Occipital lobe (tissue), 2 donors: Measurements from ENCODE around the gene SLC2A2. TPM values are rescaled to one million over a fixed set of nuclear protein-coding genes. Genes with fewer than 3 reads are reported as not detected.
"Not testable (repeated sequence)": the region's sequence is repeated elsewhere in the genome, so short reads cannot be mapped to it uniquely, and the experiment has no call there.

ENCODE experiments used
- DNase-seq: peaks from one replicate; lab custom pipeline; 2025; lab: John Stamatoyannopoulos, UW
- total RNA-seq: library from RNA; depleted of rRNA; stranded (reverse); fragments of >200 nt; gene quantifications from one replicate; pipeline ENCODE4 v1.2.3, GENCODE V29; 2014

The SLC2A2 gene
- total RNA-seq, 1 donor from 2014 or later = not detected

DNA sequence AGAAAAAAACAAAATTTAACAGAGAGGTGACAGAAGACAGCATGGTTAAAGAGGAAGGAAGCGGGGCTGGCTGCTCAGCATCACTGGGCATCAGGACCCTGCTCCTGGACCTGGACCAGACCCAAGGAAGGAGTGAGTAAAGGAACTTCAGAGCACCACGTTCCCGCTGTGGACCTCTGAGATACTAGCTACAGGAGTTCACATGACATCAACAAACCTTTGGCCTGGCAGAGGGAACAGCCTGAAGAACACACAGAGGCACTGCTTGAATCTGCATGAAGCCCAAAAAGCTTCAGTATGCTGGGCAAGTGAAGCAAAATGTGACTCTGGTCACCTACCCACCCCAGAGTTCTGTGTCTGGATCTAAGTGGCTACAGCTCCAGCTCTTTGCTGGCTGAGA lies 38.1 kb downstream of the SLC2A2 start:
- DNase-seq = no peak

DNA sequence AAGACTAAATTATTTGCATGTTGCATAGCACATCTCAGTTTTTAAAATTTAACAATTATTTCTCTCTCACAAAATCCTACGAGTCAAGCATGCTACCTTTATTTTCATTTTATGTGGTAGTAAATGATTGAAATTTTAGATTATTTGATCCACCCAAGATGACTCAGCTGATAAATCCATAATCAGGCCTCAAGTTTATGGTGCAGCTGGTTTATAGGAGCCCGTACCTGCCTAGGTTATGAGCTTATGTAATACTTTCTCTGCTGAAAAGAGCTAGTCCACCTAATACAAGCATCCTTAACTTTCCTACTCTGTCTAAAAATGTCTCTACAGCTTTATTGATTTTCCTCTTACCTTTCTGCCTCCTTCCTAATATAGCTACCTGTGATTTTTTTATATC lies 41.2 kb downstream of the SLC2A2 start:
- no peak for DNase-seq

DNA sequence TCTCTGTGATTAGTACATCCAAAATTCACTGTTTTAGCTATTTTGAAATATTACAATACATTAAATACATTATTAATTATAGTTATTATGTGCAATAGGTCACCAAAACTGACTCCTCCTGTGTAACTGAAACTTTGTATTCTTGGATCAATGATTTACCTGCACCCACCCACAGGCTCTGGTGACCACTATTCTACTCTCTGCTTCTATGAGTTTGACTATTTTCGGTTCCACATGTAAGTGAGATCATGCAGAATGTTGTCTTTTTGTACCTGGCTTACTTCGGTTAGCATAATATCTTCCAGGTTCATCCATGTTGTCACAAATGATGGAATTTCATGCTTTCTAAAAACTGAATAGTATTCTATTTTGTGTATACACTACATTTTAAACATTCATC lies 43.8 kb downstream of the SLC2A2 start:
- no peak for DNase-seq

DNA sequence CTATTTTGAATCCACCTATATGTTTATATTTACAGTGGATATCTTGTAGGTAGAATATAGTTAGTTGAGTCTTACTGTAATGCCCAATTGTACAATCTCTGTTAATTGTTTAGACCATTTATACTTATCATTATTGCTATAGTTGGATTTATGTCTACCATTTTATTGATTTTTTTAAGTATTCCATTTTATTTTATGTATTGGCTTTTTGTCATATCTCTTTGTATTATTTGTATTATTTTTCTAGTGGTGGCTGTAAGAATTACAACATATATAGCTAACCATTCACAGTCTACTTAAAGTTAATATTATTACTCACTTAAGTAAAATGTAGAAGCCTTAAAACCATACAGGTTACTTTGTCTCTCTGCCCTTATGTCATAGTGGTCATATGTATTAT lies 46.1 kb downstream of the SLC2A2 start:
- DNase-seq = no peak

DNA sequence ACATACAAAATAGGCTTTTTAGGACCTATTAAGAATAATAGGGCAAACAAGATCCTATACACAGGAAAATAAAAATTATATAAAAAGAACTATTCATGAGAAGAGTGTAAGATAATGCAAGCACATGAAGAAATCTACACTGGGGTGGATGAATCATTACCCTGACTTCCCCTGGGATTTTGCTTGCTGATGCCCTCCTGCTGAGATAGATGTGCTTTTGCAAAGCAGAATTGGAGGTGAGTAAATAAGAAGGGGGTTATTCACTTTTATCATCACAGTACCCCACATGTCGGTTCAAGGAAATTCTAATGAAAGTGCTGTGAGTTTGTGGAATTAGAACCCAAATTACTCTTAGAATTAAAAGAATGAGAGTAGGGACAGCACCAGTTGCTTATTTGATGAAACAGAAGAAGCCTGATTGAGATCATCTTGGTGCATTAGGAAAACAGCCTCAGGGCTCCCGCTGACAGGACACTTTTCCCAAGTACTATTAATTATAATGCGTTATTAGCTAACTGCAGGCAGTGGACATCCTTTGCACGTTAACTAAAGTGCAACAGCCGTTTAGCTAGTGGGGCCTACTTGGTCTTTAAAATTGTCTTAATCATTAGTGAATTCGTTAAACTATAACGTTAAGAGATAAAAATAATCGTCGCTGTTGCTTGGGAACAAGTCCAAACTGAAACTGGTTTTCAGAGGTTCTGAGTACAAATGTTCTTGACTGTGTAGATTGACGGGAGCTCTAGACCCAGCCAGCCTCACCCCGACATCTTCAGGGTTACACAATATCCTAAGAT lies 48.4 kb downstream of the SLC2A2 start:
- DNase-seq = no peak

DNA sequence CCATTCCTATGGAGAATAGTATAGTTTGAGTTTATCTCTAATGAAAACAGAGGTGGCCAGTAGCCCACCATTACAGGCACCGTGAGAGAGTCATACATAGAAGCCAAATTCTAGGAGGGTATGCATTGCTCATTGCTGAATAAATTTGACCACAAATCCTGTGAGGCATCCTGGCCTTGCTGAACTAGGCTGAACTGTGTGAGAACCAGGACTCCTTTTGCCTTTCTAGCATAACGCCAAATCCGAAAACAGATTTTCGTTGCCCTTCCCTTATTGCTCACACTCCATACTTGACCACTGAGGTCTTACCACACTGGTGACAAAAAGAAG lies 50.4 kb downstream of the SLC2A2 start:
- no peak for DNase-seq

DNA sequence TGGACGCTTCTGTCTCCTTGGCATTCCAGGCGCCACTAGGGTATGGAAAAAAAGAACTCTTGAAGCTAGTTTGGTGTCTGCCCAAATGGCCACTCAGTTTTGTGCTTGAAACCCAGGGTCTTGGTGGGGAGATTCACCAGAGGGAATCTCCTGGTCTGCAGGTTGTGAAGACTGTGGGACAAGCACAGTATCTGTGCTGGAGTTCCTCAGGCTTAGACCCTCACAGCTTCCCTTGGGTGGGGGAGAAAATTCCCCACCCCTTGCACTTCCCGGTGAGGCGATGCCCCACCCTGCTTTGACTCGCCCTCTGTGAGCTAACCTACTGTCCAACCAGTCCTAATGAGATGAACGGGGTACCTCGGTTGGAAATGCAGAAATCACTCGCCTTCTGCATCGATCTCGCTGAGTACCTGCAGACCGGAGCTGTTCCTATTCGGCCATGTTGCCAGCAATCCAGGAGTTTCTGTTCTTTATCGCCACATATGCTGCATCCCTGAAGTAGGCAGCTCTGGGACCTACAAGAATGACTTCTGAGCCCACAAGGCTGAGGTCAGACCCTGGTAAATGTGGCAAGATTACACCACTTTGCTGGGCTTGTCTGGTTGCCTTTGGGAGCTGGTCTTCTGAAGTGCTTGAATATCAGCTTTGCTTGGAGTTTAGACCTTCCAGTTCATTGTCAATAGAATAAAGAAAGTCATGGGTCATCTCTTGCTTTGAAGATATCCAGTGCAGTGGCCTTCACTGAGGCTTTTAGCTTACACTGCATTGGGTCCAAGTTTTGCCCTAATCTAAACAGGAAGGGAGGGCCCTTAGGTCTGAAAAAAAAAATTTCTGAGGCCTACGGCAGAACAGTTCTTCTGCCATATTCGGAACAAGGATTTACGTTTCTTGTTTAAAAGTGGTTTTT lies 51.0 kb downstream of the SLC2A2 start:
- DNase-seq = no peak

DNA sequence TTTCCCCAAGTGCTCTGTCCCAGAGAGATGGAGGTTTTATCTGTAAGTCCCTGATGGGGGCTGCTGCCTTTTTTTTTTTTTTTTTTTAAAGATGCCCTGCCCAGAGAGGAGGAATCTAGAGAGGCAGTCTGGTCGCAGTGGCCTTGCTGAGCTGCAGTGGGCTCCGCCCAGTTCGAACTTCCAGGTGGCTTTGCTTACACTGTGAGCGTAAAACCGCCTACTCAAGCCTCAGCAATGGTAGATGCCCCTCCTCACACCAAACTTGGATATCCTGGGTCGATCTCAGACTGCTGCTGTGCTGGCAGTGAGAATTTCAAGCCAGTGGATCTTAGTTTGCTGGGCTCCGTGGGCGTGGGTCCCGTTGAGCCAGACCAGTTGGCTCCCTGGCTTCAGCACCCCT lies 51.6 kb downstream of the SLC2A2 start:
- DNase-seq = no peak

DNA sequence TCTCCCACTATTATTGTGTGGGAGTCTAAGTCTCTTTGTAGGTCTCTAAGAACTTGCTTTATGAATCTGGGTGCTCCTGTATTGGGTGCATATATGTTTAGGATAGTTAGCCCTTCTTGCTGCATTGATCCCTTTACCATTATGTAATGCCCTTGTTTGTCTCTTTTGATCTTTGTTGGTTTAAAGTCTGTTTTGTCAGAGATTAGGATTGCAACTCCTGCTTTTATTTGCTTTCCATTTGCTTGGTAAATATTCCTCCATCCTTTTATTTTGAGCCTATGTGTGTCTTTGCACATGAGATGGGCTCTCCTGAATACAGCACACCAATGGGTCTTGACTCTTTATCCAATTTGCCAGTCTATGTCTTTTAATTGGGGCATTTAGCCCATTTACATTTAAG lies 53.6 kb downstream of the SLC2A2 start:
- DNase-seq = not testable (repeated sequence)

DNA sequence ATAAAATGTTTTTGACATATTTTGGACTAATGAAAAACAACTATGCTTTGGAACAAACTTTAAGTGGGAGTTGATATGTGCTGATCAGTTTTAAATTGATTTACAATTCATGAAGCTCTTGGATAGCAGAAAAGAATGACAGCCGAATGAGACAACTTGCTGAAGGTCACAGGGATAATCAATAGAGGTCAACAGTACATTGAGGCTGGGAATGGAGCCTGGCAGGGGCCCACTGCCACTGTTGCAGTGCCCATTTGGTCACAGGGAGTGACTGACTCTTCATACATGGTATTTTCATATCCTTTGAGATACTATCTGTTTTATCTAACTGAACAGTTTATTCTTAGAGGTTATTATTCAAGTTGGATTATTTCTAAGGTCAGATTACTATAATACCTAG lies 59.4 kb downstream of the SLC2A2 start:
- no peak for DNase-seq

DNA sequence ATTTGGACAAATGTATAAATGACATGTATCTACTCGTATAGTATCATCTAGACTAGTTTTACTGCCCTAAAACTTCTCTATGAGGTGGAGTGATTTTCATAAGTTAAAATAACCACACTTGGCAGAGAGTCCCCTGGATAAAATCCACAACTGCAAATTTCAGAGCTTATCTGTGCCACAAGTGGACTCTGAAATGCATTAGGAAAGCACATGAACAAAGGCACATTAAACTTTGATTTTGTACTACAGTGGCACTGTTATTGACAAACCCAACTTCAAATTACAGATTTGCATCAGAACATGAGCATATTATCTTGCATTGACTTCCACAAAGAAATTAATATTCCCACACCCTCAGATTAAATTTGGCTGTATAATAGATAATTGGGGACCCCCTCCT lies 60.0 kb downstream of the SLC2A2 start:
- DNase-seq = no peak

DNA sequence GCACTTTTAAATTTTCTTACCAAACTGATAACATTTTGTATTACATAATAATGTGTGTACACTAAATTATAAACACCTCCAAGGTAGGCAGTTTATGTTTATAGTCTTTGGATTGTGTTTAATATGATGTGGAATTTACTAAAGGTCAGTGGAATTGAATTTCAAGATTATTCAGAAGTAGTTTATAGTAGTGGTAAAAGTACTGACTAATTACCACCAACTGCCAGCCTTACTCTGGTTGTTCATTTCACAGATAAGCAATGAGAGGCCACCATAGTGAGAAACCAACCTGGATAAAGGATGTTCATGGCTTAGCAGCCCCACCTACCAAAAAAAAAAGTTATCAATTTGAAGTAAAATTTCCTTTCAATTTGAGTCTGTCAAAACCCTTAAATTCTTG lies 64.1 kb downstream of the SLC2A2 start:
- DNase-seq = no peak

DNA sequence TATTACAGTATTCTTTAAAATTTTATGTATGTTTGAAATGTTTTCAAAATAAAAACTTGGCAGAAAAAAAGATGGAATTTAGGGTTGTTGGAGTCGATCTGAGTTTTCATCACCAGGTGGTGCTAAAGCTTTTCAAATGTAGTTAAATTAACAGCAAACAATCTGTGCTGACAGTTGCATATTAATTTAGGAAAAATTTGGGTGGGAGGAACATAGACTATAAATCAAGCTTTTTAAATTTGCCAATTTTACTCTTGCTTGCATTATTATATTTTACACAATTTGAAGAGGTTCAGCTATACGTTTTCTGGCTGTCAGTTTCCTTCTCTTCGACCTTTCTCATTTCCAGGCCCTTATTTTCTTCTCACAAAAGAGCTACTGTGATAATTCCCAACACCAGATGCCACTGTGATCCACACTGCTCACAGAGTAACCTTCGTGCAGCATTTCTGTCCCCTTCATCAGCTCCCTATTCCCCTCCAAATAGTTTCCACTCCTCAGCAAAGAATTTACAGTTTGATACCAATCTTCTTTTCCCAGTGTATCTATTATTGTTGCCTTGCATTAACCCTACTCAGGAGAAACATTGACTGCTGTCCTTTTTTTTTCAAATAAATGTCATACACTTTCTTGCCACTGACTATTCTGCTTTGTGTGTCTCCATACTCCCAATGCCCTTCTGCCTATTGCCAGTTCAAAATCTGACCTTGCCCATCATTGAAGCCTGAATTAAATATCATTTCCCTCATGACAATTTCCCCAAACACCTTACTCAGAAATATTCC lies 64.7 kb downstream of the SLC2A2 start:
- DNase-seq = no peak

DNA sequence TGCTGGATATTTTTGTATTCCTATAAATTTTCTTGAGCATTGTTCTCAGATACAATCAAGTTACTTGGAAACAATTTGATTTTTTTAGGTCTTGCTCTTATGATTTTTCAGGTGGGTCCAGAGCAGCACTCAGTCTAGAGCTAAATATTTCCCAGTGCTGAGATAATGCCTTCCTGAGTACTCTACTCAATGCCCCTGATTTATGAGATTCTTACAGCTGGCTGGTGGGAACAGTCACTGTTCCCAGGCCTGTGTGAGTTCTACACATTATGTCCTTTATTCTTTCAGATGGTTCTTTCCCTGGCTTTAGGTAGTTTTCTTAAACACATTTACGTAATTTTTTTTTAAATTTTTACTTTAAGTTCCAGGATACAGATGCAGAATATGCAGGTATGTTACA lies 67.1 kb downstream of the SLC2A2 start:
- no peak for DNase-seq

DNA sequence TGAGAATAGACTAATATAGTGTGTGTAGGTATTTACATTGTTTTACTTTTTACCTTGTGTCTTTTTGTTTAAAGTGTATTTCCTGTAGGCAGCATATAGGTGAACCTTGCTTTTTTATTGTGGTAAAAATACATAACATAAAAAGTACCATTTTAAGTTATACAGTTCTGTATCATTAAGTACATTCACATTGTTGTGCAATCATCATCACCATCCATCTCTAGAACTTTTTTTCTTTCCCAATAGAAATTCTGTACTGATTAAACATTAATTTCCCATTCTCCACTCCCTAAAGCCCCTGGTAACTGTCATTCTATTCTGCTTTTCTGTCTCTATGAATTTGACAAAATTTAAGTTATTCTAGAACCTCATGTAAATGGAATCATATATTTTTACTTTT lies 69.9 kb downstream of the SLC2A2 start:
- DNase-seq = no peak

DNA sequence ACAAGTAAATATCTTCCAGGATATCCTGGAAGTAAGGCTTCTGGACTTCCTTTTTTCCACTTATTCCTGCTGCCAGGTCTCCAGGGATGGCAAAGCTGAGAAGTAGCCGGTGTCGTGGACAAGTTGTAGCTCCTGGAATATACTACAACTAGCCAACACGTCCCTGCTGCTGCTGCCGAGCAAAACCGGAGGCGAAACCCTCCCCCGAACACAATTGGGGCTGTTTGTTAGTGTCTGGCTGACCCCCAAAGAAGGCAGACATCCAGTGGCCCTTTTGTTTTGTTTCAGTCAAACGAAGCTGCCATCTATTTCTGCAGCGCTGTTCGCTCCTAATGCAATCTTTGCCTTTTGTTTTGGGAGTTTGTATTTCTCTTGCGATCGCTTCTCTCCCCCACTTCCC lies 72.8 kb downstream of the SLC2A2 start:
- DNase-seq = peak; percentile 9

DNA sequence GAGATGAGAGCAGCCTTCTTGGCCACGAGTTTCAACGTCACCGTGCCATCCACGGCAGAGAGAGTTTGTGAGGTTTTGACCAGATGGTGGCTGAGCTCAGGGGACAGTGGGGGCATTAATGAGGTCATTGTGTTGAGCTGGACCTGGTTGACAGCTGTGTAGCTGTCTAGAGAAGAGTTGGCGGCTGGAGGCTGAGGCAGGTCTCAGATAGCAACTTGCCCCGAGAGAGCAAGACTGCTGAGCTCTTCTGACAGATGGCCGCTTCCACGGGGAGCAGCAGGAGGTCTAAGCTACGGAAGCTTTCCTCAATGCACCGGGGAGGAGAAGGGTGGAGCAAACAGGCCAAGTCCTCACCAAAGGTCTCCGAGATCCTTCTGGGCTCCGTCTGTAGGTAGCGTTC lies 73.3 kb downstream of the SLC2A2 start:
- DNase-seq = no peak

DNA sequence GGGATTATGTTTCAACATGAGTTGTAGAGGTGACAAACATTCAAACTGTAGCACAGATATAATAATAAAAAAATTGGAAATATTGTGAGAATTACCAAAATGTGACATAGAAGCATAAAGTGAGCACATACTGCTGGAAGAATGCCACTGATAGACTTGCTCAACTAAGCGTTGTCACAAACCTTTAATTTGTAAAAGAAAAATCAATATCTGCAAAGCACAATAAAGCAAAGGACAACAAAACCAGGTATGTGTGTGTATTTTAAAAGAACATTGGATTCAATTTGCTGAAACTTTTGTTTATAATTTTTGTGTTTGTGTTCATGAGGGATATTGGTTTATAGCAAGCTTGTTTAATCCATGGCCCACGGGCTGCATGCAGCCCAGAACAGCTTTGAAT lies 77.3 kb downstream of the SLC2A2 start:
- no peak for DNase-seq

DNA sequence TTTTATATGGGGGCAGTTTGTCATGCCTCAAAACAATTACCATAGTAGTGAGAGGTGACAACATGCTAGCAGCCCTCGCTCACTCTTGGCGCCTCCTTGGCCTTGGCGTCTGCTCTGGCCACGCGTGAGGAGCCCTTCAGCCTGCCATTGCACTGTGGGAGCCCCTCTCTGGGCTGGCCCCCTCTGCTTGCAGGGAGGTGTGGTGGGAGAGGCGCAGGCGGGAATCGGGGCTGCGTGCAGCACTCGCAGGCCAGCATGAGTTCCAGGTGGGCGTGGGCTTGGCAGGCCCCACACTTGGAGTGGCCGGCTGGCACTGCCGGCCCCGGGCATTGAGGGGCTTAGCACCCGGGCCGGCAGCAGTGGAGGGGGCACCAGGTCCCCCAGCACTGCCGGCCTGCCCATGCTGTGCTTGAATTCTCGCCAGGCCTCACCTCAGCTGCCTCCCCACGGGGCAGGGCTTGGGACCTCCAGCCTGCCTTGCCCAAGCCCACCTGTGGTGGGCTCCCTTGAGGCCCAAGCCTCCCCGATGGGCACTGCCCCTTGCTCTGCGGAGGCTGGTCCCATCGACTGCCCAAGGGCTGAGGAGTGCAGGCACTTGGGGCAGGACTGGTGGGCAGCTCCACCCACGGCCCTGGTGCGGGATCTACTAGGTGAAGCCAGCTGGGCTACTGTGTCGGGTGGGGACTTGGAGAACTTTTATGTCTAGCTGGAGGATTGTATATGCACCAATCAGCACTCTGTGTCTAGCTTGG lies 79.3 kb downstream of the SLC2A2 start:
- DNase-seq = no peak
